HG02759 (cell line): ENCODE data around the gene BFSP1.

ENCODE experiments used
- ATAC-seq: cut with Tn5 transposase; IDR thresholded peaks from one replicate; pipeline ENCODE4 v1.9.1; 2021; ENCODE audit warnings: mild to moderate bottlenecking, moderate library complexity; ENCODE audit not compliant: unreplicated experiment

Gene BFSP1

GRCh38 chr20:17530716-17531664 is at the start of gene BFSP1:
BFSP1 (minus strand) TSS chr20:17531379; CDS start chr20:17531329, 50 bp downstream.
- ATAC-seq, result no peak

DNA sequence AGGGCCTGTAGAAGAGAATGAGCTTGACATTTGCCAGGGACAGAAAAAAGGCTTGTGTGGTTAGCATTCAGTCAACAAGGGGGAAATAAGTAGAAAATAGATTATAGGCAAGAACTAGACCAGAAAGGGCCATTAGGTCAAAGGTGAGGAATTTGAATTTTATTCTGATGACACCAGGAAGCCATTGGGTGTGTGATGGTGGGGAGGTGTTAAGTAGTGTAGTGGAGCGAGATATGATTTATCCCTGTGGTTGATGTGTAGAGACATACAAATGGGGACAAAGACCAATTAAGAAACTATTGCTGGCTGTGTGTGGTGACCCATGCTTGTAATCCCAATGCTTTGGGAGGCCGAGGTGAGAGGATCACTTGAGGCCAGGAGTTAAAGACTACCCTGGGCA is 49.7 kb upstream of the BFSP1 start:
- ATAC-seq, result no peak

DNA sequence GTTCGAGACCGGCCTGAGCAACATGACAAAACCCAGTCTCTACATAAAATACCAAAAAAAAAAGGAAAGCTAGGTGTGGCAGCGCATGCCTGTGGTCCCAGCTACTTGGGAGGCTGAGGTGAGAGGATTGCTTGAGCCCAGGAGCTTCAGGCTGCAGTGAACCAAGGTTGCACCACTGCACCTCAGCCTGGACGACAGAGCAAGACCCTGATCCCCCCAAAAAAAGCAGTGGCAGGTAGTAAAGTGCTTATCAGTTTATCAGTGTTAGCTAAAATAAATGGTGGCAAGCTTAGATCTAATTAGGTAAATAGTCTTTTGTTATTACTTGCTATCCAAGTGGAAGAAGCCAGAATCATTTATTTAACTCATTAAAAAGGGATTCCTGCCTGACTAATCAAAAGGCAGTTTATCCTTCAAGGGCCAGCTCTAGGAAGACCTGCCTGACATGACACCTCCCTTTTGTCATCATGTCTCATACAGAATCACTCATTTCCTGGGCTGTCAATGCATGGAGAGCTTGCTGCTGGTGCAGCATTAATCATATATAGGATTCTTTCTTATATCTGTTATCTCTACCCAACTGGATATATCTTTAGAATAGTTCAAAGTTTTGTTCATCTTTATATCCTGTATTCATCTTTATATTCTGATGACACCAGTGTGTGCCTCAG is 48.3 kb upstream of the BFSP1 start:
- ATAC-seq, result no peak

DNA sequence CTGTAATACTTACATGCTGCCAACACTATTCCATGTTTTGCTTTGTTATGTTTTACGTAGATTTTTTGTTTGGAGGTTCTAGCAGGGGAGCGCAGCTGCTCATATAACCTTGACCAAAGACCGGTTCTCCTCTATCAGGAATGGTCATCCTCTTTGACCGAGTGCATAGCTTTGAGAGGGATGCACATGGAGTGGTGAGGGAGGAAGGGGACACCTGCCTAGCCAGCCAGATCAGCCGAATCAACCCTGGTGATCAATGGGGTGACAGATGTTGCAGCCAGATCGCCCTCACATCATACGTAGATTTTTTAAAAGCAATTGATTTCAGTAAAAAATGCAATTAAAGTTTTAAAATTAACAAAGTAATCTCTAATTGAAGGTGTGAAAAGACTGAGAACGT is 45.0 kb upstream of the BFSP1 start:
- ATAC-seq, result no peak

DNA sequence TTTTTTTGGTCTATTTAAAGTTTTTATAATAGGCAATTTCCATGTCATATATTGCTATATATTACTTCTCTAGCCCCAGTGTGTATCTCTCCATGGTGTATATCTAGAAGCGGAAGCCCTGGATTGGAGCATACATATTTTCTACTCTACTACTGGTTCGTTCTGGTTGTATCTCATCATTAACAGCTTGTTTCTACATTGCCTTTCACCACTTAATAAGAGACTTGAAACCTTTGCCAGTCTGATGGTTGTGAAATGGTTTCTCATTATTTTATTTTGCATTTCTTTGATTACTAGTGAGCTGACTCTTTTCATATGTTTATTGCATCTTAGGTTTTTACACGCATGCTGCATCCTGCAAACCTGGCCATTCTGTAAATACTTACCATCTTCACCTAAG is 42.3 kb upstream of the BFSP1 start:
- ATAC-seq, result no peak

DNA sequence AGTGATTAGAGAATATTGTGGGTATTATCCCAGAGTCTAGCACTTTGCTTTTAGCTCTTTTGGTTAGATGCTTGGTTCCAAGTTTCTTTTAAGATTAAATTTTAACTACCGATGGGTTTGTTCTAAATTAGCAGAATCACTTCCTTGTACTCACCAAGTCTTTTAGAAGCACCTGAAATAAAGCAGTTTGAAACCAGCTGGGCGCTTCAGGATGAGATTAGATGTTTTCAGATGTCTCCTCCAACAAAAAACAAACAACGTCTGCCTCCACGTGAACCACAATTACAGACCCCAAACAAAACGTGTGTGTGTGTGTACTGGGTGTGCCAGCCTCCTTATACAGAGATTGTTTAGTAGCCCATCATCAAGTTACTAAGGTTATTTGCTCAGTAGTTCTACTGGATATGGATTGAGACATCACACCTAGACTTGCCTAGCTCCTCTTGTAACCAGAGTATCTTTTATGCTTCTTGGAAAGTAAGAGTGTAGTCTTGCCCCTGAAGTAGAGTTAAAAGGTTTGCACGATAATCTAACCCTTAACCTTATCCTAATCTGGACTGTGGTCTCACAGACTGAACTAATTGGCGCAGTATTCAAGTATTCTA is 41.0 kb upstream of the BFSP1 start:
- no peak for ATAC-seq

- ATAC-seq, result no peak
These were observed 40.0 kb upstream of the BFSP1 start for GRCh38 chr20:17571153-17571527.

GRCh38 chr20:17570347-17571152 is 39.4 kb upstream of the BFSP1 start:
- peak; percentile 44 for ATAC-seq

DNA sequence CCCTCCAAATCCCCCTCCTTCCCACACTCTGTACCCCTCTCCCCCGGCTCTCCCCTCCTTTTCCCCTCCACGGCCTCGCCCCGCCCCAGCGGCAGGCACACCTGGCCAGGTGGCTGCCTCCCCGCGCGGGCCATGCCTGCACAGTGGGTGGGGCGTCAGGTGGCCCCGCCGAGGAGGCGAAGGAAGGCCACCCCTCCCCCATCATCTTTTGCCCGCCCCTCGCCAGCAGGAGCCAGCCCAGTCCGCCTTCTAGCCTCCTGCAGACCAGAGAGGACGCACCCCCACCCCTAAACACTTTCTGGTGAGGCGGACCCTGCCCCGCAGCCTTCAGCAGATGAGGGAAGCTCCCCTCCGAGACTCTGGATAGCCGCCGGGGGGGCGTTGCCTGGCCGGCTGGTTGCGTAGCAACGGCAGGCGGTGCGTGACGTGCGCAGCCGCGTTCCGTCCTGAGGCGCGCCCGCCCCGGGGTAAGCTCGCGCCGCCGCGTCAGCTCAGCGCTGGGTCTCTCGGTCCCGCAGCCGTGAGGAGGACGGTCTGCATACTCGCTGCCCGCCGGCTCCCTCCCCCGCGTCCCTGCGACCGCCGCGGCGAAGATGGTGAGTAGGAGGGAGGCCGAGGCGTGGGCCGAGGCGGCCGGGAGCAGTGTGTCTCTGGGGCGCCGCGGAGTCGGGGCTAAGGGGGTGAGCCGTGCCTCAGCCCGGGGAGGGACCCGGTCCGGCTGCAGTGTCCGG is 38.6 kb upstream of the BFSP1 start, which contains the start of gene DSTN:
Gene DSTN (plus strand): TSS at position 460 of the 731 bp plus-strand sequence. CDS start 134 bp downstream, at position 594.
- ATAC-seq, result peak; percentile 96

GRCh38 chr20:17568972-17569521 is 37.9 kb upstream of the BFSP1 start:
- no peak for ATAC-seq

DNA sequence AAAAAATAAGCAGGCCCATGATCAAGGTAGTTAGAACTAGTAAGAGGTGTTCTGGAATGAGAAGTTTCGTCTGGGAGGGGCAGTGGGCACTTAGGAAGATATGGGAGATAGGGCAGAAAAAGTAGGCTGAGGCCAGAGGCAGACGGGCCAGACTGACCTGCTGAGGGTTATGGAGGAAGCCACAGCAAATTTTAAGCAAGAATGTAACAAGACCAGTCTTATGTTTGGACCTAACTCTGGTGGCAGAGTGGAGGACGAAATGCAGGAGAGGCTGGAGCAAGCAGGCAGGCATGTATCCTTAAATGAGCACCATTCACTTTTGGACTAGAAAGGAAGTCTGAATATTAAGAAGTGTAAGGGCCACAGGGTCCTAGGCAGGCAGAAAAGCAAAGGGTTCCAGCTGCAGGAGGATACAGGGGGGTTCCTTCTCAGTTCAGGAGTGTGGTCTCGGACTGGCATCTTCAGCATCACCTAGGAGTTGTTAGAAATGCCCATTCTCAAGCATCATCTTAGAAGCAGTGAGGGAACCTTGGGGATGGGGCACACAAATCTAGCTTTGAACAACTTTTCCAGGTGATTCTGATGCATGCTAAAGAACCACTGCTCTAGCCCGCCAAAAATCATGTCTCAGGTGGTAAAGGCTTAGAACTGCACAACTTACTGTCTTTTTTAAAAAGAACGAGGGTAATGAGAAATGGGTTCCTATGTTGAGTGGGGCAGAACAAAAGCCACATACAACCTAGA is 37.0 kb upstream of the BFSP1 start:
- no peak for ATAC-seq

DNA sequence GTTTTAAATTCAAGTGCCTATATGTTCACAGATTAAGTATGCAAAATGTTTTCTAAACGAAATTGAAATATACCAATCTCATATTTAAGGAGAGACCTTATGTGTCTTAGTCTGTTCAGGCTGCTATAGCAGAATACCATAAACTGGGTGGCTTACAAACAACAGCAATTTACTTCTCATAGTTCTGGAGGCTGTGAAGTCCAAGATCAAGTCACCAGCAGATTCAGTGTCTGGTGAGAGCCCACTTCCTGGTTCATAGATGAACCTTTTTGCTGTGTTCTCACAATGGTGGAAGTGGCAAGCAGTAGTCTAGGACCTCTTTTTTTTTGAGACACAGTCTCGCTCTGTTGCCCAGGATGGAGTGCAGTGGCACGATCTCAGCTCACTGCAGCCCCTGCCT is 35.2 kb upstream of the BFSP1 start:
- no peak for ATAC-seq

GRCh38 chr20:17565169-17565845 is 34.1 kb upstream of the BFSP1 start:
- ATAC-seq, result no peak

DNA sequence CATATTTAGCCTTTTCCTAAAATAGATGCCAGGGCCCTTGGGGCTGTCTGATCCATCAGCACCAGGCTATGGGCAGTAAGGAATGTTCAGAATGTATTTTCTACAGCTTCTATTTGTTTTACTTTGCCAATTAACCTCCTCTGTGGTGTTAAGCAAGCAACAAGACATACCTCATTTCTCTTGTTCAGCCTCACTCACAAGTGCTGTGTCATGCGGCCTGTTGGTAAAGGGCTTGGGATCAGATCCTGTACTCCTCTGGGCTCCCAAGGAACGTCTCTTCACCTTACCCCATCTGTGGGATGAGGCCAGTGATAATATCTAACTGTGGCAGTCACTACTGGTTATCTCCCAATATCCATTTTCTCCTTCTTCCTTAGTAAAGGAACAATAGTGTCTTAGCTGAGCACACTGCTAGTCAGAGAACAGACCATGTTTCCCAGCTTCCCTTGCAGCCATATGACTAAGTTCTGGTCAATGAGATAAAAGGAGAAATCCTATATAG is 31.7 kb upstream of the BFSP1 start:
- ATAC-seq, result no peak

DNA sequence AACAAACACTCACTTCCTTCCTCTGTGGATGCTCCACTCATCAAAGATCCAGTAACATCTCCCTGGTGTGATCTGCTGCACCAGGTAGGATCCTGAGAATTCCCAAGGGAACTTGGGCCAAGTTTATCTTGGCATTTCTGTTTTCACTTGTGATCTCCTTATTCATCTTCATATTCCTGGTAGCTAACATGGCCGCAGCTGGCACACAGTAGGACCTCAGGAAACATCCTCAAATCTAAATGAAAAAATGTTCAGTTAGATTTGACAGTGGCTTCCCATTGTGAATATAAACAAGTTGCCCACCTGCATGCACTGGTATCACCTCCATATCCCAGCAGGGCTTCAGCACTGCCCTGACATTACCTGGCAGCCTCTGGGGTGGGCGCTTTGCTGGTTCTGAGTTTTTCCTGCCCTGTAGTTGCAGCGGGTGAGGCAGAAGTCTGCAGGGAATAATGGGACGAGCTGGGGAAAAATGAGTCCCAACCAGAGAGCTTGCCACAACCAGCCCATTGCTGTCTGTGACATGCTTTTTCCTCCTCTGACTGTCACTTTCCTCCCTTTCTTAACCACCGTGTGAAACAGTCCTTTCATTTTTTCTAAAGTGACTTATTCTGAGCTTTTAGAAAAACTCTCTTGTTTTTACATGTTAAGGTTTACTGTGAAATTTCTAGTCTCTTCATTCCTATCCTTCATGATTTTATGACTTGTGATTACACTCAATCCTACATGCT is 29.3 kb upstream of the BFSP1 start:
- ATAC-seq, result no peak

- no peak for ATAC-seq
These were observed 28.2 kb upstream of the BFSP1 start for GRCh38 chr20:17559338-17559737.

GRCh38 chr20:17558941-17559304 is 27.7 kb upstream of the BFSP1 start:
- ATAC-seq, result no peak
